GM10248 (cell line): ENCODE results near the gene UQCC5.

Experiments used
- CTCF ChIA-PET: fragments of 300-600 bp; sonication (Branson Sonifier 250); formaldehyde crosslinking; extraction: SDS; loops from one replicate; lab custom pipeline; 2021; ENCODE audit warnings: antibody characterized with exemption; lab: Yijun Ruan, JAX
- POLR2A ChIA-PET: fragments of 350-650 bp; sonication (Branson Sonifier 250); formaldehyde crosslinking; extraction: SDS; loops from one replicate; lab custom pipeline; 2020; ENCODE audit warnings: antibody characterized with exemption; lab: Yijun Ruan, JAX
- DNase-seq: peaks from one replicate; pipeline ENCODE4 v3.0.0; 2012; ENCODE audit errors: extremely low spot score
- CTCF ChIP-seq: IDR thresholded peaks from 2 replicates; pipeline ENCODE4 v1.5.1; 2012; ENCODE audit warnings: mild to moderate bottlenecking, low read depth; ENCODE audit errors: extremely low read depth, missing control alignments, control extremely low read depth

The UQCC5 gene

GRCh38 chr3:52536369-52537164 is at the start of gene UQCC5:
UQCC5 (plus strand) TSS chr3:52536605; CDS start chr3:52536756, 151 bp downstream.
- ChIA-PET POLR2A (interaction anchor here (0.6 to 1.0 kb wide), 14 partner anchors 10 to 1950 kb away, joined by 3 to 5 read pairs (median 4); no protein-coding TSS in a partner anchor), CTCF (interaction anchor here (0.8 to 1.8 kb wide), 6 partner anchors 9 to 288 kb away, joined by 3 to 4 read pairs (median 4); no protein-coding TSS in a partner anchor)

GRCh38 chr3:52487050-52487787 is 49.2 kb upstream of the UQCC5 start:
- POLR2A ChIA-PET: no interaction called here
- CTCF ChIA-PET: interaction anchor here (1.8 kb wide), 1 partner anchor 16 kb away, joined by 6 read pairs; no protein-coding TSS in a partner anchor
- TF ChIP-seq CTCF: no peak
- DNase-seq: no peak

More at GRCh38 chr3:52536369-52537164, at the start of gene UQCC5:
- peak; percentile 99 for DNase-seq
- TF ChIP-seq CTCF: peak; percentile 16

GRCh38 chr3:52487788-52488691 is 48.4 kb upstream of the UQCC5 start:
- DNase-seq: no peak
- POLR2A ChIA-PET: no interaction called here
- CTCF ChIA-PET: interaction anchor here (1.1 to 1.8 kb wide), 2 partner anchors 17 to 76 kb away, joined by 3 to 6 read pairs; no protein-coding TSS in a partner anchor
- TF ChIP-seq CTCF: no peak

- no peak for TF ChIP-seq CTCF
- no peak for DNase-seq
- POLR2A ChIA-PET: no interaction called here
- CTCF ChIA-PET: interaction anchor here (0.9 to 1.8 kb wide), 4 partner anchors 15 to 77 kb away, joined by 3 to 6 read pairs (median 3); no protein-coding TSS in a partner anchor
Observed at GRCh38 chr3:52488746-52489145, 47.7 kb upstream of the UQCC5 start.

- CTCF ChIA-PET: interaction anchor here (0.9 to 1.4 kb wide), 4 partner anchors 16 to 43 kb away, joined by 3 to 5 read pairs (median 3); no protein-coding TSS in a partner anchor
- POLR2A ChIA-PET: no interaction called here
- TF ChIP-seq CTCF: no peak
- no peak for DNase-seq
Observed at GRCh38 chr3:52489453-52489852, 47.0 kb upstream of the UQCC5 start.
